Aorta (tissue), 5 donors: ENCODE results near the gene TOR1B. TPM values are rescaled to one million over a fixed set of nuclear protein-coding genes. Genes with fewer than 3 reads are reported as not detected.
"Not testable (repeated sequence)": the region's sequence is repeated elsewhere in the genome, so short reads cannot be mapped to it uniquely, and the experiment has no call there.

Experiments
- ATAC-seq: fragments of 200-7000 bp; cut with Tn5 transposase; one replicate; pipeline ENCODE4 v1.9.1; 2022; ENCODE audit warnings: moderate library complexity; ENCODE audit not compliant: low FRiP score
- DNase-seq, 2 donors: peaks; one replicate each; pipeline ENCODE4 v3.0.0-alpha.2; 2020
- H3K27ac ChIP-seq, 2 donors: one replicate each; pipeline ENCODE4 v1.5.1; 2013; ENCODE audit warnings: low read length in 2 of 2, mild to moderate bottlenecking in 2 of 2, moderate library complexity in 2 of 2, control low read depth in 1 of 2, inconsistent platforms in 1 of 2, low read depth in 1 of 2
- H3K27me3 ChIP-seq, 2 donors: one replicate each; pipeline ENCODE4 v1.6.1; 2013; ENCODE audit warnings: control low read depth in 1 of 2, low read length in 1 of 2, mild to moderate bottlenecking in 1 of 2, moderate library complexity in 1 of 2; ENCODE audit not compliant: insufficient read depth in 2 of 2, control insufficient read depth in 1 of 2
- H3K36me3 ChIP-seq, 2 donors: one replicate each; pipeline ENCODE4 v1.6.1; 2013; ENCODE audit warnings: control low read depth in 1 of 2, low read length in 1 of 2, mild to moderate bottlenecking in 1 of 2; ENCODE audit not compliant: insufficient read depth in 2 of 2, control insufficient read depth in 1 of 2
- H3K4me1 ChIP-seq, 2 donors: one replicate each; pipeline ENCODE4 v1.6.1; 2013; ENCODE audit warnings: low read length in 2 of 2, control low read depth in 1 of 2, mild to moderate bottlenecking in 1 of 2, moderate library complexity in 1 of 2; ENCODE audit not compliant: insufficient read depth in 2 of 2, control insufficient read depth in 1 of 2
- H3K4me3 ChIP-seq, 2 donors: one replicate each; pipeline ENCODE4 v1.5.1; 2013; ENCODE audit warnings: low read length in 2 of 2, control low read depth in 1 of 2, mild to moderate bottlenecking in 1 of 2
- H3K9me3 ChIP-seq: one replicate; pipeline ENCODE4 v1.6.1; 2013; ENCODE audit warnings: mild to moderate bottlenecking, low read length; ENCODE audit not compliant: control insufficient read depth
- WGBS, 2 donors: extraction: QIAGEN DNeasy Blood & Tissue Kit; methylation state at CpG; one replicate each; pipeline ENCODE4 v1.1.7; 2013; 5-methylcytosine and 5-hydroxymethylcytosine counted together
- intact Hi-C, 2 donors: fragments of 100-400 bp; cut with DNase I; formaldehyde crosslinking; loops; one replicate each; pipeline versions ENCODE4 v1.14.2 to v1.15.0; 2022
- long read RNA-seq, 2 donors: library from polyadenylated mRNA; unstranded; transcript quantifications; one replicate each; pipeline ENCODE4 v2.0.0, GENCODE V29; 2020 to 2021
- polyA plus RNA-seq, 2 donors: library from polyadenylated mRNA; stranded (reverse); fragments of 200-250 nt; gene quantifications; one replicate each; pipeline ENCODE4 v1.2.3, GENCODE V29; 2013
- total RNA-seq, 2 donors: library from RNA; stranded (reverse); fragmentation: NEBNext Ultra II Directional; extraction: Animal tissue kit (Norgen Biotek cat#: 25700); gene quantifications; one replicate each; pipeline ENCODE4 v1.2.1, GENCODE V29; 2021
- donor health status: healthy with polysubstance abuse.
- donor health status: Bipolar disorder and iron deficiency.
- donor health status: DM: no; HTN: no; CAD: no.
- donor health status: DM: no; HTN: no; CAD: no.
- donor health status: DM: yes; HTN: yes; CAD: no.

The TOR1B gene, protein sequence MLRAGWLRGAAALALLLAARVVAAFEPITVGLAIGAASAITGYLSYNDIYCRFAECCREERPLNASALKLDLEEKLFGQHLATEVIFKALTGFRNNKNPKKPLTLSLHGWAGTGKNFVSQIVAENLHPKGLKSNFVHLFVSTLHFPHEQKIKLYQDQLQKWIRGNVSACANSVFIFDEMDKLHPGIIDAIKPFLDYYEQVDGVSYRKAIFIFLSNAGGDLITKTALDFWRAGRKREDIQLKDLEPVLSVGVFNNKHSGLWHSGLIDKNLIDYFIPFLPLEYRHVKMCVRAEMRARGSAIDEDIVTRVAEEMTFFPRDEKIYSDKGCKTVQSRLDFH
- total RNA-seq: 10 to 100 TPM; 20.4 to 24.3 TPM
- polyA plus RNA-seq: 10 to 100 TPM; 11.4 to 19.5 TPM
- long read RNA-seq, donor 1, transcript TOR1B-201 (5 exons, 2,769 nt): major isoform, 24 of 43 reads
- long read RNA-seq, donor 1, transcript TOR1B-203 (2 exons, 663 nt): minor isoform, 5 of 43 reads
- long read RNA-seq, donor 1, partial matches to known transcripts: 0 of 43 reads
- long read RNA-seq, donor 1, other reads (novel, unspliced or antisense): 12 of 43 reads
- long read RNA-seq, donor 2, transcript TOR1B-201 (5 exons, 2,769 nt): major isoform, 5 of 12 reads
- long read RNA-seq, donor 2, partial matches to known transcripts: 0 of 12 reads
- long read RNA-seq, donor 2, other reads (novel, unspliced or antisense): 4 of 12 reads

DNA sequence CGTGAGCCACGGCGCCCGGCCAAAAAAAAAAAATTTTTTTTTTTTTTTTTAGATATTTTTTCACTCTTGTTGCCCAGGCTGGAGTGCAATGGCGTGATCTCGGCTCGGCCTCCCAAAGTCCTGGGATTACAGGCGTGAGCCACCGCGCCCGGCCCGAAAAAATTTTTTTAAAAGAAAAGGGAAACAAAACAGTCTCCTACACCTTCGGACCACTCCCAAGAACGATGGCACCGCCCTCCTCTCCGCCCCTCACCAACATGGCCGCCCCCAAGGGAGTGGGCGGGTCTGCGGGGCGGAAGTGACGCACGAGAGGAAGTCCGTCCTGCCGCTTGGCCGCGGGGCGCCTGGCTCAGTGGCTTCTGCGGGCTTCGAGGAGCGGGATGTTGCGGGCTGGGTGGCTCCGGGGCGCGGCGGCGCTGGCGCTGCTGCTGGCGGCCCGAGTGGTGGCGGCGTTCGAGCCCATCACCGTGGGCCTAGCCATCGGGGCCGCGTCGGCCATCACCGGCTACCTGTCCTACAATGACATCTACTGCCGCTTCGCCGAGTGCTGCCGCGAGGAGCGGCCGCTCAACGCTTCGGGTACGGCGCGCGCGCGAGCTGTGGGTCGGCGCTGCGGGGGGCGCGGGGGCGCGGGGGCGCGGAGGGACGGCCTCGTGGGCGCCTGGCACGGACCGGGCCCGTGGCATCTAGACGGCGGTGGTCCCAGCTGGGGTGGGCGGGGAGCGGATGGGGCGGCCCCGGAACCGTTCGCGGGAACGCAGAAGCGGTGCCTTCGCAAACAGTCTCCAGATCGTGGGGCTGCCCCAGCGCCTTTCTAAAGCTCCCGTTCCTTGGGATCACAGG, at the start of gene TOR1B:
Gene TOR1B (plus strand): TSS at position 352 of the 843 bp plus-strand sequence. CDS start 29 bp downstream, at position 381.
- Histone ChIP-seq H3K27me3 (no peaks in the 10 kb centered on the region), H3K4me1 (no peaks in the 10 kb centered on the region), H3K36me3 (no peaks in the 10 kb centered on the region), H3K4me3 (peak within 1 kb of the TSS; percentile 72 to 75), H3K9me3 (no peaks in the 10 kb centered on the region), H3K27ac (no peak within 1 kb of the TSS)
- intact Hi-C loops: no loop called here
- DNase-seq (peak; percentile 96 to 98), ATAC-seq (peak; percentile 96)
- WGBS, 2 donors: 0% methylated on average over 70 to 93 of the region's 93 CpGs

DNA sequence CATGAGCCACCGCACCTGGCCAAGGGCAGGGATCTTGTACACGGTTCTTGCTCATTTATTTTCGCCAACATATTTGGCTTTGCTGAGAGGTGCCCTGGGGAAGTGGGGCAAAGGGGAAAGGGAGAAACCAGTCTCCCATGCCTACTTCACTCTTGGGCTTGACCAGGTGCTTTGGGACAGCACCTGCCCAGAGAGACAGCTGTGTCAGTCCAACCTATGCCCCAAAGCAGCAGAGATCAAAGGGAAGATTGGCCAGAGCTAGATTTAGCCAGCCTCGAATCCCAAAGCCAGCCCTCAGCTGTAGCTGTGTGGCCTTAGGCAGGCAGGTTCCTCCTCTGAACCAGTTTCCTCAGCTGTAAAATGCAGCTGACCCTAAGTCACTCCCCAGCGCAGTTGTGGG, 47.8 kb upstream of the TOR1B start:
- intact Hi-C loops: no loop called here
- no peak for ATAC-seq

DNA sequence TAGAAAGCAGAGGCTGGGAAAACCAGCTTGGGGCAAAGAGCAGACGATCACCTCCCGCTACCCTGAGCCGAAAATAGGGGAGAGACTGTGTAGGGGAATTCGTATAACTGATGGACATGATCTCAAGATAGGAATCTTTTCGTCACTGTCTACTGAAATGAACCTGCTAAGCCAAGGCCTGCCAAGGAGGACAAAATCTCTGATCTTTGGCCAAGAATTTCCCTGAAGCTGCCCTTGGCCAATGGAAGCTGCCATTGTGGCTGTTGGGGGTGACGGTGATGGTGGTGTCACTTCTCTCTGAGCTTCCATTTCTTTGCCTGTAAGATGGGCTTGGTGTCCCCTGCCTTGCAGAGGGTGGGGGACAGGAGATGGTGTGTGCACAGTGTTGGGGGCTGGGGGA, 46.8 kb upstream of the TOR1B start:
- Histone ChIP-seq H3K36me3 (no peaks in the 10 kb centered on the region), H3K27ac (no peak overlapping the region), H3K4me1 (no peaks in the 10 kb centered on the region), H3K27me3 (no peaks in the 10 kb centered on the region), H3K4me3 (no peak overlapping the region), H3K9me3 (no peaks in the 10 kb centered on the region)
- 94 to 96% methylated on average over 6 of the region's 6 CpGs for WGBS, 2 donors
- no peak for ATAC-seq
- no peak for DNase-seq
- intact Hi-C loops: no loop called here

More for the DNA sequence above, 47.8 kb upstream of the TOR1B start:
- Histone ChIP-seq H3K9me3 (no peaks in the 10 kb centered on the region), H3K27me3 (no peaks in the 10 kb centered on the region), H3K4me1 (no peaks in the 10 kb centered on the region), H3K27ac (no peak overlapping the region), H3K4me3 (no peak overlapping the region), H3K36me3 (no peaks in the 10 kb centered on the region)
- DNase-seq: no peak
- WGBS, 2 donors: 86 to 90% methylated on average over 5 of the region's 5 CpGs

DNA sequence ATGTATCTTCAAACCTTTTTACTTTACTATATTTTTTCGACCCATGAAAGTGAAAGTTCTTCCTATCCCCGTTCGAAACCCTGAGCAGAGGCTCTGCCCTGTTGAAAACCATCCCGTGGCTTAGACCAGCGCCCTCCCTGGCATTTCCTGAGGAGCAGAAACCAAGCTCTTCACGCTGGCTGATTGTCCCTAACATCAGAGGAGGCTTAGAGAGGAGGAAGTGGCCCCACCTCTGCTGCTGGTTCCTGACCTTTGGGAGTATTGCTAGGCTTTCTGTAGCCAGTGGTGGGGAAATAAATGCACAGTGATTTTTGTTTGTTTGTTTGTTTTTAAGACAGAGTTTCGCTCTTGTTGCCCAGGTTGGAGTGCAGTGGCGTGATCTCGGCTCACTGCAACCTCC, 45.9 kb upstream of the TOR1B start:
- ATAC-seq (no peak), DNase-seq (no peak)
- H3K4me1 ChIP-seq: no peaks in the 10 kb centered on the region
- H3K36me3 ChIP-seq: no peaks in the 10 kb centered on the region
- no peaks in the 10 kb centered on the region for H3K9me3 ChIP-seq
- no peak overlapping the region for H3K27ac ChIP-seq
- no peak overlapping the region for H3K4me3 ChIP-seq
- no peaks in the 10 kb centered on the region for H3K27me3 ChIP-seq
- intact Hi-C loops: no loop called here
- 87% methylated on average over 9 of the region's 9 CpGs for WGBS, 2 donors

DNA sequence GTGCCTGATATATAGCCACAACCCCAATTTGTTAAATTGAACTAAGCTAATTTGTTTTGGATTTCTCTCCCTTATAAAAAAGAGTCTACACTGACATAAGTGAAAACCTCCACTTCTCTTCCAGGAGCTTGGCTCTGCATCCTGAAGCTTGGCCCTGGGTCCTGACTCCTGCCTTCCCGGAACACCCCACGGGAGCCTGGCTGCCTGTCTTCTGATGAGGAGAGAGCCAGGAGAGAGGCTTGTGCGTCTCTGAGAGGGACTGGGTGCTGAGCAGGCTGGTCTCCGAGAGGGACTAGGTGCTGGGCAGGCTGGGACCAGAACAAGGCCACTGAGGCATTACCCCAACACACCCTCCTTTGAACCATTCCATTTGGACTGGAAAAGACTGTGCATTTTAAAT, 43.7 kb upstream of the TOR1B start:
- no peaks in the 10 kb centered on the region for H3K27me3 ChIP-seq
- ATAC-seq (no peak), DNase-seq (no peak)
- H3K36me3 ChIP-seq: no peaks in the 10 kb centered on the region
- no peak overlapping the region for H3K27ac ChIP-seq
- intact Hi-C loops: no loop called here
- no peaks in the 10 kb centered on the region for H3K4me1 ChIP-seq
- WGBS, 2 donors: 67 to 77% methylated on average over 4 of the region's 4 CpGs
- no peak overlapping the region for H3K4me3 ChIP-seq
- no peaks in the 10 kb centered on the region for H3K9me3 ChIP-seq

DNA sequence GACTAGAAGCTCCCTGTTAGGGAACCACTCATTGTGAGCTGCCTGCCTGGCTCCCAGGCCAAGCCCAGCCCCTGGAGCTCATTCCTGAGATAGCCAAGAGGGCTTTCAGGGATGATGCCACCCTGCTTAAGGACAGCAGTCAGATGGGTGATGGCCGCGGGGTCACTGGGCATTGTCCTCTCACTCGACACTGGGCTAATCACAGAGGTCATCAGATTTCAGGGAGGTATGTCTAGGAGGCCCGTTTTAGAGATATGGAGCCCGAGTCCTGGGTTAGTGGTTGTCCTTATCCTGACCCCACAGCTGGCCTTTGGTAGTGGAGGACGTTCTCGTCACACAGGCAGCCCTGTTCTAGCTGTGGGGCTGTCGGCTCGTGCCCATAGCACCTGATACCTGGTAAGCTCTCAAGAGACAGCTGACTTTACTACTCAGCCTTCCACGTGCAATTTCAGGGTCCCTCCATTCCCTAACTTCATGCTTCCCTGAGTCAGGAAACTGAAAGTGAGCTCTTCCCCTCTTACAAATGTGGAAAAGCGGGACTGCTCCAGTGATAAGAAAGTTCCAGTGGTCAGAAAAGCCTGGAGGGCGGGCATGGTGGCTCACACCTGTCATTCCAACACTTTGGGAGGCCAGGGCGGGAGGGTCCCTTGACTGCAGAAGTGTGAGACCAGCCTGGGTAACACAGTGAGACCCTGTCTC, 43.0 kb upstream of the TOR1B start:
- Histone ChIP-seq H3K36me3 (no peaks in the 10 kb centered on the region), H3K27ac (no peak overlapping the region), H3K9me3 (no peaks in the 10 kb centered on the region), H3K27me3 (no peaks in the 10 kb centered on the region), H3K4me1 (no peaks in the 10 kb centered on the region), H3K4me3 (no peak overlapping the region)
- intact Hi-C loops: no loop called here
- ATAC-seq (no peak), DNase-seq (no peak)
- WGBS, 2 donors: 84 to 87% methylated on average over 13 of the region's 13 CpGs

DNA sequence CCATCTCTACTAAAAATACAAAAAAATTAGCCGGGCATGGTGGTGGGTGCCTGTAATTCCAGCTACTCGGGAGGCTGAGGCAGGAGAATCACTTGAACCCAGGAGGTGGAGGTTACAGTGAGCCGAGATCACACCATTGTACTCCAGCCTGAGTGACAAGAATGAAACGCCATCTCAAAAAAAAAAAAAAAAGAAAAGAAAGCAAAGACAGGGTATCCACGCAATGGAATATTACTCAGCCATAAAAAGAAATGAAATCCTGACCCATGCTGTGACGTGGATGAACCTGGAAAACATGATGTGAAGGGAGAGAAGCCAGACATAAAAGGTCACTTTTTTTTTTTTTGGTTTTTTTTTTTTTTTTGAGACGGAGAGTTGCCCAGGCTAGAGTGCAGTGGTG, 42.2 kb upstream of the TOR1B start:
- H3K9me3 ChIP-seq, H3K27me3 ChIP-seq, H3K4me3 ChIP-seq, H3K27ac ChIP-seq, ATAC-seq, H3K36me3 ChIP-seq, H3K4me1 ChIP-seq, DNase-seq, intact Hi-C loops: not testable (repeated sequence)
- WGBS, 2 donors: 88 to 91% methylated on average over 7 of the region's 7 CpGs

DNA sequence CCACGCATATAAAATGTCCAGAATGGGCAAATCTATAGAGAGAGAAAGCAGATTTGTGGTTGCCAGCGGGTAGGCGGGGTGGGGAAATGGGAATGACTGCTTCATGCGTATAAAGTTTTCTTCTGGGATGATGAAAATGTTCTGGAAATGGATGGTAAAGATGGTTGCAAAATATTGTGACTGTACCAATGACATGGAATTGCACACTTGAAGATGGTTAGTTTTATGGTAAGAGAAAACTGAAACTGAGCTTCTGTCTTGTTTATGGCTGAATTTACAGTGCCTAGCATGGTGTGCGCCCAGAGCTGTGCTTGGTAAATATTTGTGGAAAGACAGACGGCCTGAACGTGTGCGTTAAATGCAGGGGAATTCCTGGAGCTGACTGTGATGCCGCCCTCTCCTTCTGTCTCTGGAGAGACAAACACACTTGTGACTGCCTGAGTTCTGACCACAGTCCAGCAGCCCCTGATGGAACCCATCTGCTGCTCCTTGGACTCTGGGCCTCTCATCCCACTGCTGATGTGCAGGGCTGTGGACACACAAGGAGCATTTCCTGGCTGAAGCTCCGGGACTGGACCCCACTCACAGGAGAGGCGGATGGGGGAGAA, 41.6 kb upstream of the TOR1B start:
- no peak for DNase-seq
- H3K4me3 ChIP-seq: no peak overlapping the region
- H3K4me1 ChIP-seq: no peaks in the 10 kb centered on the region

More for the DNA sequence above, 41.6 kb upstream of the TOR1B start:
- peak; percentile 41 for ATAC-seq
- Histone ChIP-seq H3K36me3 (no peaks in the 10 kb centered on the region), H3K27me3 (no peaks in the 10 kb centered on the region), H3K27ac (no peak overlapping the region), H3K9me3 (no peaks in the 10 kb centered on the region)
- 70 to 73% methylated on average over 11 of the region's 11 CpGs for WGBS, 2 donors
- intact Hi-C loops: no loop called here
